Effector memory CD4-positive, alpha-beta T cell (primary cell): ENCODE measurements around the gene UNC13D.
"Not testable (repeated sequence)": the region's sequence is repeated elsewhere in the genome, so short reads cannot be mapped to it uniquely, and the experiment has no call there.

Experiments used
- DNase-seq, 3 donors: peaks; one replicate each; pipeline ENCODE4 v3.0.0-alpha.2; 2020
- H3K27ac ChIP-seq: 2 replicates; pipeline ENCODE4 v1.7.0; 2013; ENCODE audit warnings: mild to moderate bottlenecking, low read length, moderate library complexity; ENCODE audit not compliant: insufficient read depth, poor library complexity, severe bottlenecking
- H3K27me3 ChIP-seq: replicated peaks from 2 replicates; pipeline ENCODE4 v1.7.0; 2013; ENCODE audit warnings: mild to moderate bottlenecking, low read length; ENCODE audit not compliant: insufficient read depth, control insufficient read depth, poor library complexity, severe bottlenecking
- H3K36me3 ChIP-seq: 2 replicates; pipeline ENCODE4 v1.7.0; 2013; ENCODE audit warnings: mild to moderate bottlenecking, low read length, moderate library complexity; ENCODE audit not compliant: control insufficient read depth, insufficient read depth
- H3K4me1 ChIP-seq: 2 replicates; pipeline ENCODE4 v1.7.0; 2013; ENCODE audit warnings: low read length, mild to moderate bottlenecking; ENCODE audit not compliant: control insufficient read depth, insufficient read depth, poor library complexity, severe bottlenecking
- H3K4me3 ChIP-seq: 2 replicates; pipeline ENCODE4 v1.7.0; 2013; ENCODE audit warnings: low read length, low read depth, mild to moderate bottlenecking; ENCODE audit not compliant: insufficient read depth, poor library complexity, severe bottlenecking
- H3K9me3 ChIP-seq: 2 replicates; pipeline ENCODE4 v1.7.0; 2013; ENCODE audit warnings: mild to moderate bottlenecking, low read length, moderate library complexity; ENCODE audit not compliant: control insufficient read depth

The UNC13D gene

DNA sequence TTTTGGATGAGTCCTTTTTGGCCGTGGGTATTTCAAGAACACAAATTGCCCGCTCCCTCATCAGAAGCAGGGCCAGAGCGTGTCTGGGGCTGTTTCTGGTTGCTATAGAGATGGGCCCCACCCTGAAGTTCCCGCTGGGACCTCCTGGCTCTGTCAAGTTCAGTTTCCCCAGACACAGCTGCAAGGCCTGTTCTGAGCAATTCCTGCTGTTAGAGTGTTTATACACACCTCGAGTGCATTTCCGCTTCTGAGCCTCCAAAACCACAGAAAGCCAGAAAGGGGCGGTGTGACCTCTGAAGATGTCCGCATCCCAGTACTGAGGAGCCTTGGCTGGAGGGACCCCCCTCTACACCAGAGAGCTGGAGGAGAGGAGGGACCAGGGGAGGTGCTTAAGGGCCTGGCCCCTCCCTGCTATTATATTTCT lies 20.3 kb upstream of the UNC13D start:
- peaks cover 16% of the 10 kb centered on the region for H3K4me1 ChIP-seq
- no peak overlapping the region for H3K4me3 ChIP-seq
- DNase-seq, result peak; percentile 27 to 36 (median 29)
- H3K27me3 ChIP-seq, result no peaks in the 10 kb centered on the region
- H3K27ac ChIP-seq, result peak overlapping the region; percentile 65
- H3K9me3 ChIP-seq, result no peaks in the 10 kb centered on the region
- H3K36me3 ChIP-seq, result no peaks in the 10 kb centered on the region

DNA sequence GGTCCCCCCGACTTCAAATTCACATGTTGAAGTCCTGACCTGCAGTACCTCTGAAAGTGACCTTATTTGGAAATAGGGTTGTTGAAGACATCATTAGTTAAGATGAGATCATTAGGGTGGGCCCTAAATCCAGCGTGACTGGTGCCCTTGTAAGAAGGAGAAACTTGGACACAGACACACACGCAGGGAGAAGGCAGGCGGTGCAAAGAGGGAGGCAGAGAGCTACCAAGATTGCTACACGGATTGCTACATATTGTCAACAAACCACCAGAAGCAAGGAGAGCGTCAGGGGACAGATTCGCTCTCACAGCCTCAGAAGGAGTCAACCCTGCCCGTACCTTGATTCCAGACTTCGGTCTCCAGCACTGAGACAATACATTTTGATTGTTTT lies 17.7 kb upstream of the UNC13D start:
- Histone ChIP-seq H3K36me3 (no peaks in the 10 kb centered on the region), H3K27me3 (no peaks in the 10 kb centered on the region), H3K4me3 (no peak overlapping the region), H3K4me1 (peaks cover 22% of the 10 kb centered on the region), H3K9me3 (no peaks in the 10 kb centered on the region), H3K27ac (no peak overlapping the region)
- DNase-seq, result no peak

DNA sequence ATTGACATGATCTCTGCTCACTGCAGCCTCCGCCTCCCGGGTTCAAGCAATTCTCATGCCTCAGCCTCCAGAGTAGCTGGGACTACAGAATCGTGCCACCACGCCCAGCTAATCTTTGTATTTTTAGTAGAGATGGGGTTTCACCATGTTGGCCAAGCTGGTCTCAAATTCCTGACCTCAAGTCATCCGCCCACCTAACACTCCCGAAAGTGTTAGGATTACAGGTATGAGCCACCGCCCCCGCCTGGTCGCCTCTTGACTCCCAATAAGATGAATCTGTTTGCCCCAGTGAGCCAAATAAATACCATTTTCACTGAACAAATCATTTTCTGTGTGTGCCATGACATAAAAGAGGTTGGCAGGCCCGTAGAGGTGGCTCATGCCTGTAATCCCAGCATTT lies 15.2 kb upstream of the UNC13D start:
- DNase-seq, H3K27ac ChIP-seq, H3K9me3 ChIP-seq, H3K27me3 ChIP-seq, H3K36me3 ChIP-seq, H3K4me3 ChIP-seq: not testable (repeated sequence)
- H3K4me1 ChIP-seq, result peaks cover 29% of the 10 kb centered on the region

DNA sequence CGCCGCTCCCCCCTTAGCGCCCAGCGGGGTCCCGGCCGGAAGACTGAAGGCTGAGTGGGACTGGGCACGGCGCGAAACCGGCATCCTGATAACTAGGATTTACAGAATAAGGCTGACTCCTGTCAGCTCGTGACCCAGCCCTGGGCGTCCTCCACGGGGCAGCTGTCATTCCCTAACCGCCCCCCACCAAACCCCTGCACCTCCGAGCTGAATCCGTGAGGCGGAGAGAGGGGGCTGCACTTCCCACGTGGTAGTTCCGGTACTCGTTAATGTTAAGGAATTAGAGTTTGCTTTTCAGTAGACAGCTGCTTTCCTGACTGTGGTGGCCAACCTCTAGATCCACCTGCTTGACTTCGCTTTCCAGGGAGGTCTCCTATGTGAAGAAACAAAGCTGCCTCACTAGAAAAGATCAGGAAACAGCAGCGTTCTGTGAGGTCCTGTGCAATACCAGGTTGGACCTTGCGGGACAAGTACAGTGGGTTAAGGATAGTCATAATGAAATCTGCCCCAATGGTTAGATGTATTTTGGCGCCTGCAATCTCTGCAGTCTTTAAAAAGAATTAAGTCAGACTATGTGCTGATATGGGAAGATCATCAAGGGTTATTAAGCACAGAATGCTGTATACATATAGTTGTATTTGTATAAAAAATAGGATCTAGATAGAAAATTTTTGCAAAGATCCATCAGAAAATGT lies 12.0 kb upstream of the UNC13D start:
- Histone ChIP-seq H3K27me3 (no peaks in the 10 kb centered on the region), H3K36me3 (peaks cover 6% of the 10 kb centered on the region), H3K9me3 (no peaks in the 10 kb centered on the region), H3K4me3 (peak overlapping the region; percentile 72), H3K27ac (peak overlapping the region; percentile 84), H3K4me1 (peaks cover 28% of the 10 kb centered on the region)
- no peak for DNase-seq

DNA sequence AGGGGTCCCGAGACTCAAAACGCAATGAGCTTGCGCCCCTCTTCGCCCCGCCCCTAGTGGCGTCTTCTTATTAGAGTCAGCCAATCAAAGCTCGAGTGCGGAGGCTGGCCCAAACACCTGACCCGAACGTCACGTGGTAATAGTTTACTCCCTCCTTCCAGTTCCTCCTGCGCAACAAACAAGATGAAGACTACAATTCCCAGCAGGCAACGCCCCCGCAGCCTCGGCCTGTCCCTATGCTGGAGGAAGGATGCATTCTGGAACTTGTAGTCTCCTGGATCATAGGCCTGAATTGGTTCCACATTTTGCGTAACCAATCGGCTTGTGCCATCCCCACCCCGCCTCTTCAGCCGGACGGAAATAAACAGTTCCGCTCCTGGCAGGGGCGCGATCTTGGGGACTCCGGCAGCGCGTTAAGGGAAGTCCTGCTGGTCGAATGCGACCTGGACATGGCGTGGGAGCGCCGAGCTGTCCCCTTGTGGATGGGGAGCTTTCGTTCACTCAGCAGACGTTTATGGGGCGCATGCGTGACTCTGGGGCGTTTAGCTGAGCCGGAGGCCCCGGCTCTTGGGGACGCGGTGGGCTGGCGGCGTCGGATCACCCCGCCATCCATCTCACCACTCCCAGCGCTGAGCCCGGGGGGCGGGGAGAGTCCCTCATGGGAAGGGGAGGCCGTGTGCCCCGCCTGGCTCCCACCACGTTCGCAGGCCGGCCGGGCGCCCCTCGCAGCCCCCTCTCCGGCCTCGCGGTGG lies 11.3 kb upstream of the UNC13D start, which contains the start of gene WBP2:
Gene WBP2 (minus strand): TSS at position 26 of the 752 bp plus-strand sequence. CDS start 38 bp downstream, outside the sequence.
- H3K36me3 ChIP-seq, result peaks cover 13% of the 10 kb centered on the region
- H3K4me3 ChIP-seq, result peak within 1 kb of the TSS; percentile 72
- peaks cover 27% of the 10 kb centered on the region for H3K4me1 ChIP-seq
- DNase-seq, result peak; percentile 95 to 98 (median 97)
- no peaks in the 10 kb centered on the region for H3K9me3 ChIP-seq
- no peaks in the 10 kb centered on the region for H3K27me3 ChIP-seq
- peak within 1 kb of the TSS; percentile 84 for H3K27ac ChIP-seq

DNA sequence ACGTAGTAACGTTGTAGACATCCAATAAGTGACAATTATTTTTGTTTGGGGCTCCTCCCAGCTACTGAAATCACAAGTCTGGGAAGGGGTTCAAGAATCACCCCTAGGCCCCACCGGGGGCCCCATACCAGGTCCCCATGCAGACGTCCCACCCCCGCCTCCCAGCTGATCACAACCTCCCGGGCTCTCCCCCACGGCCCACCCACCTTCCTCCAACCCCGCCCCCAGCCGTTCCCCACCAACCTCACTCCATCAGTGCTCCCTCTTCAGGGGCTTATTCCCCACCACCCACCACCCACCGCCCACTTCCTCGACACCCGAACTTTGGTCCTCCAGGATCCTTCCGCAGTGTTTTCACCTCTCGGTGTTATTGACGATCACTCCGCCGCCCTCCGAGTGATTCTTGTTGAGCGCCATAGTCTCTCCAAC lies 10.7 kb upstream of the UNC13D start:
- no peak for DNase-seq

DNA sequence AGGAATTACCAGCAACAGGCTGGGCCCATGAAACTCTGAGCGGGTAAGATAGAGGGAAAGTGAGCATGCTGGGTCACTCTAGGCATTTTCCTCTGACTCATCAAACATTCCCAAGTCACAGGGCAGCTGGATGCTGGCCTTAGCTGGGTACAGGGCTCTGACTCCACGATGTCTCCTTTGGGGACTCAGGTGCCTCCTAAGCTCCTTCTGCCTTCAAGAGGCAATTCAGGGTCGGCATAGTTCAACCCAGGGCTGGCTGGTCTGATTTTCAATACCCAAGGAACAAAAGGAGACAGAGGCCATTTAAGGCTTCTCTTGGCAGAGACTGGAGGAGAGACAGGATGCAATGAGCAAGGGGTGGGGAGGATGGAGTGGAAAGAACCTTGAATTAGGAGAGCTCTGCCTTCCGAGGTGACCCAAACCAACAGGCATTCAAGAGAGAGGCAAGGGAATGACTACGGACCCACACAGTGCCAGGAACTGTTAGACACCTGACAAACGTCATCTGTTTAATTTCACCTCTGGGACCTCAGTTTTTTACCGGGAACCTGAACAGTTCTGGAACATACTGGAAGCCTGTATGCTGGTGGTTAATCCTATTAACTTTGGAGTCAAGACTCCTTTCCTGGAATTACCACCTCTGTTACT lies 10.0 kb upstream of the UNC13D start:
- peaks cover 26% of the 10 kb centered on the region for H3K4me1 ChIP-seq
- H3K27me3 ChIP-seq, result no peaks in the 10 kb centered on the region
- H3K4me3 ChIP-seq, result peak overlapping the region; percentile 65
- H3K36me3 ChIP-seq, result peaks cover 26% of the 10 kb centered on the region
- no peak for DNase-seq
- H3K27ac ChIP-seq, result peak overlapping the region; percentile 81
- H3K9me3 ChIP-seq, result no peaks in the 10 kb centered on the region

More for the DNA sequence above, 10.7 kb upstream of the UNC13D start:
- no peaks in the 10 kb centered on the region for H3K9me3 ChIP-seq
- peaks cover 19% of the 10 kb centered on the region for H3K36me3 ChIP-seq
- peaks cover 27% of the 10 kb centered on the region for H3K4me1 ChIP-seq
- H3K4me3 ChIP-seq, result peak overlapping the region; percentile 65
- H3K27me3 ChIP-seq, result no peaks in the 10 kb centered on the region
- H3K27ac ChIP-seq, result peak overlapping the region; percentile 81

DNA sequence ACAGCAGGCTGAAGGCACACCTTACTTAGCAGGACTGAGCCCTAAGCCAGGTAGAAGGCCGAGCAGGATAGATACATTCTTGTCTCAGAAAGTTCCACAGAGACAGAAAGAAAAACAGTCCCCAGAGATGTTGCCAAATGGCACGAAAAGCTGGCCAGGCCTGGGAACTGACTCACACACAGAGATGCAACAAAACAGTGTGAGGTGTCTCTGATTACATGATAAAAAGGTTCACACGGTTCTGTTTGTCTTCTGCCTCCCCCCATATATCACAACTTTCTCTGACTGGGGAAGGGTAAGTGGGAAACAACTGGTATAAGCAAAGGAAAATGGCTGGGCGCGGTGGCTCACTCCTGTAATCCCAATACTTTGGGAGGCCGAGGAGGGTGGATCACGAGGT lies 9.2 kb upstream of the UNC13D start:
- Histone ChIP-seq H3K27me3 (no peaks in the 10 kb centered on the region), H3K9me3 (no peaks in the 10 kb centered on the region), H3K36me3 (peaks cover 33% of the 10 kb centered on the region), H3K27ac (no peak overlapping the region), H3K4me3 (no peak overlapping the region), H3K4me1 (peaks cover 27% of the 10 kb centered on the region)
- no peak for DNase-seq

DNA sequence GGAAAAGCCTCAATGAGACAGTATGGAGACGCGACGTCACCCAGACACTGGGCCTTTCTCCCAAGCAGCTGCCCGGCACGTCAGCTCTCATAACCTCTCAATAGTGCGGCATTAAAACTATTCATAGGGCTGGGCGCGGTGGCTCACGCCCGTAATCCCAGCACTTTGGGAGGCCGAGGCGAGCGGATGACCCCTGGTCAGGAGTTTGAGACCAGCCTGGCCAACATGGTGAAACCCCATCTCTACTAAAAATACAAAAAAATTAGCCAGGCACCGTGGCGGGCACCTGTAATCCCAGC lies 7.4 kb upstream of the UNC13D start:
- not testable (repeated sequence) for H3K4me3 ChIP-seq, H3K27ac ChIP-seq, H3K9me3 ChIP-seq, H3K27me3 ChIP-seq, DNase-seq
- peaks cover 24% of the 10 kb centered on the region for H3K4me1 ChIP-seq
- peaks cover 51% of the 10 kb centered on the region for H3K36me3 ChIP-seq
